Measurements from ENCODE around the gene DGKH.
"Not testable (repeated sequence)": the region's sequence is repeated elsewhere in the genome, so short reads cannot be mapped to it uniquely, and the experiment has no call there.

Gene DGKH

DNA sequence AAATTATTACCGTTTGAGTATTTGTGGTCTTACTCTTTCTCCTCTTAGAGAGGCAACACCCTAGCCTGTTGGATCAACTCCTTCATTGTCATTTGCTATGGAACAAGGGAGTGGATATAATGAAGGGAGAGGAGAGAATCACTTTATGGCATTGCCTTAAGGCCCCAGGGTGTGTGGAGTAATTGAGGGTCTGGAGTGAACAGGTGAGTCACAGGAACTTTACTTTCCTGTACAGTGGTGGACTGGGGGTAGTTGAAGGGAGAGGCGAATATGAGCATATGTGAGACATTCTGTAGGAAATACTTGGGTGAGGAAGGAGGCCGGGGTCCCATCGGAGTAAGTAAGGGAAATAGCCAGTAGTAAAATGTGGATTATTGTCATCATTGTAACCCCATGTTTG lies 17.0 kb downstream of the DGKH start:
- no peaks in the 10 kb centered on the region; the same call in 1 of the 2 replicates for H3K36me3 ChIP-seq (ENCODE audit: insufficient read depth)
- H2AFZ ChIP-seq (ENCODE audit: low read depth): no peak overlapping the region
- TF ChIP-seq, protein P1, sequence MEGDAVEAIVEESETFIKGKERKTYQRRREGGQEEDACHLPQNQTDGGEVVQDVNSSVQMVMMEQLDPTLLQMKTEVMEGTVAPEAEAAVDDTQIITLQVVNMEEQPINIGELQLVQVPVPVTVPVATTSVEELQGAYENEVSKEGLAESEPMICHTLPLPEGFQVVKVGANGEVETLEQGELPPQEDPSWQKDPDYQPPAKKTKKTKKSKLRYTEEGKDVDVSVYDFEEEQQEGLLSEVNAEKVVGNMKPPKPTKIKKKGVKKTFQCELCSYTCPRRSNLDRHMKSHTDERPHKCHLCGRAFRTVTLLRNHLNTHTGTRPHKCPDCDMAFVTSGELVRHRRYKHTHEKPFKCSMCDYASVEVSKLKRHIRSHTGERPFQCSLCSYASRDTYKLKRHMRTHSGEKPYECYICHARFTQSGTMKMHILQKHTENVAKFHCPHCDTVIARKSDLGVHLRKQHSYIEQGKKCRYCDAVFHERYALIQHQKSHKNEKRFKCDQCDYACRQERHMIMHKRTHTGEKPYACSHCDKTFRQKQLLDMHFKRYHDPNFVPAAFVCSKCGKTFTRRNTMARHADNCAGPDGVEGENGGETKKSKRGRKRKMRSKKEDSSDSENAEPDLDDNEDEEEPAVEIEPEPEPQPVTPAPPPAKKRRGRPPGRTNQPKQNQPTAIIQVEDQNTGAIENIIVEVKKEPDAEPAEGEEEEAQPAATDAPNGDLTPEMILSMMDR (conservative IDR thresholded peaks at IDR 0.05; ENCODE audit: low read depth, low read length): no peak
- H3K4me1 ChIP-seq (ENCODE audit: low read depth, poor library complexity, severe bottlenecking): peaks cover 36% of the 10 kb centered on the region
- no peak overlapping the region for H3K4me2 ChIP-seq
- H3K4me3 ChIP-seq (IDR thresholded peaks at IDR 0.05; ENCODE audit: insufficient read depth, low read depth, low read length): no peak overlapping the region
- no peaks in the 10 kb centered on the region for H3K27me3 ChIP-seq (ENCODE audit: insufficient read depth, low read depth)
- H3K79me2 ChIP-seq (ENCODE audit: insufficient read depth, low read depth): peaks cover 34% of the 10 kb centered on the region; the same call in 1 of the 2 replicates
- H3K9ac ChIP-seq: no peak overlapping the region
- no peak overlapping the region for H3K27ac ChIP-seq
- no peaks in the 10 kb centered on the region for H4K20me1 ChIP-seq (ENCODE audit: insufficient read depth)

DNA sequence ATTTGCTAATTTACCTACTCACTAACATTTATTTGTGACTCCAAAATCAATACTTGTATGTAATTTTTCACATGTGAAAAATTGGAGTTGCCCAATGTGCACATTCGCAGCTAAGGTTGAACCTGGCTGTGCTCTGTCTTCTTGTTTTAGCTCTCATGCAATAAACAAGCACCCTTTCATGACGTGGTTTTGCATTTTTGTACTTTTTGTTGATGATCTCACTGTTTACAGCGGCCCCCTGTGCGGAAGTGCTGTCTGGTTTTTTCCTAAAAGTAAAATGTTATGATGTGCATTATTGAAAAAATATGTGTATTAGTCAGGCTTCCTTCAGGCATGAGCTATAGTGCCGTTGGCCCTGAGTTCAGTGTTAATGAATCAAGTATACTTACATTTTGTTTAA lies 18.1 kb downstream of the DGKH start:
- H3K9ac ChIP-seq: no peak overlapping the region
- no peaks in the 10 kb centered on the region for H3K27me3 ChIP-seq (ENCODE audit: insufficient read depth, low read depth)
- TF ChIP-seq, protein P1 (conservative IDR thresholded peaks at IDR 0.05; ENCODE audit: low read depth, low read length): no peak
- H3K79me2 ChIP-seq (ENCODE audit: insufficient read depth, low read depth): peaks cover 23% of the 10 kb centered on the region; the same call in 1 of the 2 replicates
- no peak overlapping the region for H3K4me3 ChIP-seq (IDR thresholded peaks at IDR 0.05; ENCODE audit: insufficient read depth, low read depth, low read length)
- no peaks in the 10 kb centered on the region for H4K20me1 ChIP-seq (ENCODE audit: insufficient read depth)
- no peaks in the 10 kb centered on the region for H3K36me3 ChIP-seq (ENCODE audit: insufficient read depth)
- H3K27ac ChIP-seq: no peak overlapping the region
- H3K4me2 ChIP-seq: no peak overlapping the region
- peaks cover 24% of the 10 kb centered on the region for H3K4me1 ChIP-seq (ENCODE audit: low read depth, poor library complexity, severe bottlenecking)
- no peak overlapping the region for H2AFZ ChIP-seq (ENCODE audit: low read depth)

DNA sequence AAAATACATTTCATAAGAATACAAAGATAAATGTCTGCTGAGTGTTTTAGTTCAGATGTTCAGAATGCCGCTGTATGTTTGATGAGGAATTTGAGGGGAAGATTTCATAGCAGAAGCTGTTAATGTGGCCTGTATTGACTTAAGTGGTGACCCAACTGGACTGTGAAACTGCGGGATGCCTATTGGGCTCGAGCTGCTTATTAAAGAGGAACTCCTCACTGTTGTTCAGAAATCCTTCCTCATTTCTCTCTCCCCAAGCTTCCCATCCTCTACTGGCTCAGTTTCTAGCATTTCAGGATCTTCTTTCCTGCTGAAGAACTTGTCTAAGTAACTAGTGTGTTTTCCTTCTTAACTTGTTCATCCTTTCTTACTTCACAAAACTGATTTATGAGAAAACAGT lies 20.4 kb downstream of the DGKH start:
- H3K27me3 ChIP-seq (ENCODE audit: insufficient read depth, low read depth): no peaks in the 10 kb centered on the region
- no peaks in the 10 kb centered on the region for H4K20me1 ChIP-seq (ENCODE audit: insufficient read depth)
- no peak overlapping the region for H3K4me2 ChIP-seq
- H3K79me2 ChIP-seq (ENCODE audit: insufficient read depth, low read depth): peaks cover 3% of the 10 kb centered on the region; the same call in 1 of the 2 replicates
- H3K4me1 ChIP-seq (ENCODE audit: low read depth, poor library complexity, severe bottlenecking): peaks cover 20% of the 10 kb centered on the region
- no peak overlapping the region for H2AFZ ChIP-seq (ENCODE audit: low read depth)
- H3K27ac ChIP-seq: no peak overlapping the region
- TF ChIP-seq, protein P1 (conservative IDR thresholded peaks at IDR 0.05; ENCODE audit: low read depth, low read length): no peak
- no peak overlapping the region for H3K4me3 ChIP-seq (IDR thresholded peaks at IDR 0.05; ENCODE audit: insufficient read depth, low read depth, low read length)
- no peaks in the 10 kb centered on the region for H3K36me3 ChIP-seq (ENCODE audit: insufficient read depth)
- no peak overlapping the region for H3K9ac ChIP-seq

DNA sequence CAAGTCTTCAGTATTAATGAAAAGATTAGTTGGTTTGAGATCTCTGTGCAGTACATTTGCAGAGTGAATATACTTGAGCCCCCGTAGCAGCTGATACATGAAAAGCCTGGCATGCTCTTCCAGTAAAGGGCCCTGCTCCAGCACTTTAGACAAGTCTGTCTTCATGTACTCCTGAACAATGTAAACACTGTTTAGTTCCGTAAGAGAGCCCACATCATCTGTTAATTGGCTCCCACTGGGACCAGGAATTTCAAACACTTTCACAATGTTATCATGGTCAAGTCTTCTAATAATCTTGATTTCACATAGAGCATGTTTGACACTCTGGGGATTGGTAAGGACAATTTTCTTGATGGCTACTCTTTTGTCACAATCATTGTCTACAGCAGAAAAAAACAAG lies 22.2 kb downstream of the DGKH start:
- not testable (repeated sequence) for H3K79me2 ChIP-seq (ENCODE audit: insufficient read depth, low read depth); H3K4me2 ChIP-seq; H4K20me1 ChIP-seq (ENCODE audit: insufficient read depth); H3K36me3 ChIP-seq (ENCODE audit: insufficient read depth); H2AFZ ChIP-seq (ENCODE audit: low read depth); H3K9ac ChIP-seq; H3K27me3 ChIP-seq (ENCODE audit: insufficient read depth, low read depth); H3K27ac ChIP-seq; H3K4me3 ChIP-seq (IDR thresholded peaks at IDR 0.05; ENCODE audit: insufficient read depth, low read depth, low read length)
- H3K4me1 ChIP-seq (ENCODE audit: low read depth, poor library complexity, severe bottlenecking): peaks cover 28% of the 10 kb centered on the region

DNA sequence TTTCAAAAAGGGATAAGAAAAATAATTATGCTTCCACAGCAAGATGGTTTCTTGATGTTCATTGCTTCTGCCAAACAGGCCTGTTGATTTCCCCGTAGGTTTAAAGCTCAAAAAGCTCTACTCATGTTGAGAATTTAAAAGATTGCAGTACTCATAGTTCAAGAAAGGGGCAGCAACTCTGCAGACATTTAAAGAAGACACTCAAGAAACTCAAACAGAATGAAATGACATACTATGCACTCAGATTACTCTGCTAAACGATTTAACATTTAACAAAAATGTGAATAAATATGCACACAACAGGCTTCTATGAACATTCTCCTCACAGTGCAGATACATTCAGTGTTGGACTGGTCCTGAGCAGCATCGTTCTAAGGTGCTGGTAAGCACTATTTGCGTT lies 22.7 kb downstream of the DGKH start:
- not testable (repeated sequence) for H3K36me3 ChIP-seq (ENCODE audit: insufficient read depth); H3K4me2 ChIP-seq; H3K27ac ChIP-seq; H3K9ac ChIP-seq; H2AFZ ChIP-seq (ENCODE audit: low read depth); H4K20me1 ChIP-seq (ENCODE audit: insufficient read depth); H3K4me3 ChIP-seq (IDR thresholded peaks at IDR 0.05; ENCODE audit: insufficient read depth, low read depth, low read length); H3K27me3 ChIP-seq (ENCODE audit: insufficient read depth, low read depth)
- Histone ChIP-seq H3K4me1 (ENCODE audit: low read depth, poor library complexity, severe bottlenecking) (peaks cover 32% of the 10 kb centered on the region), H3K79me2 (ENCODE audit: insufficient read depth, low read depth) (peaks cover 14% of the 10 kb centered on the region; the same call in 1 of the 2 replicates)
